Activated CD4-positive, alpha-beta T cell treated with anti-CD3 and anti-CD28 coated beads for 36 hours (primary cell): ENCODE measurements around the gene THAP3. TPM values are rescaled to one million over a fixed set of nuclear protein-coding genes. Genes with fewer than 3 reads are reported as not detected.
A peak's percentile ranks its signal among the peaks of the same experiment; 100 is the strongest.
"Not testable (repeated sequence)": the region's sequence is repeated elsewhere in the genome, so short reads cannot be mapped to it uniquely, and the experiment has no call there.

Source experiments
- ATAC-seq: fragments of 200-7000 bp; cut with Tn5 transposase; one replicate; pipeline ENCODE4 v1.10.0; 2021; ENCODE audit warnings: mild to moderate bottlenecking, moderate library complexity
- CTCF ChIA-PET: fragments of 350-600 bp; sonication (Branson Sonifier 250); formaldehyde crosslinking; loops from one replicate; lab custom pipeline; 2021; ENCODE audit warnings: antibody characterized with exemption; lab: Charles Lee
- POLR2A ChIA-PET: fragments of 350-600 bp; sonication (Branson Sonifier 250); formaldehyde crosslinking; loops from one replicate; lab custom pipeline; 2021; ENCODE audit warnings: antibody characterized with exemption, inconsistent platforms; lab: Charles Lee
- DNase-seq: peaks from one replicate; pipeline ENCODE4 v3.0.0-alpha.2; 2020
- H3K27ac Mint-ChIP-seq: one replicate; pipeline ENCODE4 v1.8.0; 2021; ENCODE audit warnings: mixed read lengths
- H3K27me3 Mint-ChIP-seq: one replicate; pipeline ENCODE4 v1.8.0; 2021; ENCODE audit warnings: mixed read lengths
- H3K36me3 Mint-ChIP-seq: one replicate; pipeline ENCODE4 v1.8.0; 2021; ENCODE audit warnings: low read depth, mixed read lengths
- H3K4me1 Mint-ChIP-seq: one replicate; pipeline ENCODE4 v1.8.0; 2021; ENCODE audit warnings: mixed read lengths
- H3K4me3 Mint-ChIP-seq: one replicate; pipeline ENCODE4 v1.8.0; 2021; ENCODE audit warnings: mild to moderate bottlenecking, moderate library complexity, mixed read lengths
- H3K9me3 Mint-ChIP-seq: one replicate; pipeline ENCODE4 v1.8.0; 2021; ENCODE audit warnings: low read depth, mixed read lengths
- intact Hi-C, 2 experiments: fragments of 100-400 bp; cut with DNase I in 1 of 2; cut with micrococcal nuclease in 1 of 2; formaldehyde crosslinking; loops; one replicate each; pipeline versions ENCODE4 v1.14.2 to v1.15.1; 2022 to 2024; cut with DNase I, micrococcal nuclease
- total RNA-seq, 2 experiments: library from RNA; stranded (reverse); gene quantifications; one replicate each; pipeline ENCODE4 v1.2.3, GENCODE V29; 2021

Gene THAP3
- total RNA-seq, 2 experiments from 2014 or later = 19.4 to 22.1 TPM

DNA sequence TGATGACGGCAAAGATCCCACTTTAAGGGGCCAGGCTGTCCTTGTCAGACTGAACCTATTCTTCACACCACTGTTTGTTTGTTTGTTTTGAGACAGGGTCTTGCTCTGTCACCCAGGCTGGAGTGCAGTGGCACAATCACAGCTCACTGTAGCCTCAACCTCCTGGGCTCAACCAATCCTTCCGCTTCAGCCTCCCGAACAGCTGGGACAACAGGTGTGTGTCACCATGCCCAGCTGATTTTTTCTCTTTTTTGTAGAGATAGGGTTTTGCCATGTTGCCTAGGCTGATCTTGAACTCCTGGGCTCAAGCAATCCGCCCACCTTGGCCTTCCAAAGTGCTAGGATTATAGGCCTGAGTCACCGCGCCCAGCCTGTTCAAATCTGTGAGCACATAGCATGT, 12.1 kb downstream of the THAP3 start:
- H3K27me3 Mint-ChIP-seq, POLR2A ChIA-PET, ATAC-seq, DNase-seq, H3K9me3 Mint-ChIP-seq, H3K4me3 Mint-ChIP-seq, intact Hi-C loops, H3K27ac Mint-ChIP-seq, H3K4me1 Mint-ChIP-seq: not testable (repeated sequence)
- H3K36me3 Mint-ChIP-seq = peaks cover 43% of the 10 kb centered on the region
- CTCF ChIA-PET = interaction anchor here (0.7 kb wide), 1 partner anchor 375 kb away, joined by 4 read pairs; no protein-coding TSS in a partner anchor

DNA sequence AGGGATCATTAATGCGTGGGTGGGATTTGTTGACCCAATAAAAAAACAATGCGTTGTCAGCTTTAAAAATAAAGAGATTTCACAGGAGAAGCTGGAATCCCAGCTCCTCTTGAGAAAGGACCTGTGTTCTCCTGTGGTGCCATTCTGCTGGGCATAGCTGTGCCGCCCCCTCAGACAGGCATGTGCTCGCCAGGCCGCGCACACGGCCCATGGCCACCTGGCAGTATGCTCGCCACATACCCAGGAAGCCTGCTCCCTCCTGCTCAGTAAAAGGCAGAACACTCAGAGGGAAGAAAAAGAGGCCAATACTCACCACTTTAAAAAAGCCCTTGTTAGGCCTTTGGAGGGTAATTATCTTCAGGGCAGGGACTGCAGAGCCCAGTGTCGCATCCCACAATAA, 13.1 kb downstream of the THAP3 start:
- Mint-ChIP-seq H3K9me3 (no peaks in the 10 kb centered on the region), H3K4me3 (no peak overlapping the region), H3K4me1 (no peaks in the 10 kb centered on the region), H3K36me3 (peaks cover 45% of the 10 kb centered on the region), H3K27me3 (no peaks in the 10 kb centered on the region), H3K27ac (no peak overlapping the region)
- ATAC-seq (no peak), DNase-seq (no peak)
- CTCF ChIA-PET = interaction anchor here (0.5 to 1.3 kb wide), 6 partner anchors 9 to 596 kb away, joined by 3 to 4 read pairs (median 4); no protein-coding TSS in a partner anchor
- intact Hi-C loops = no loop called here
- POLR2A ChIA-PET = no interaction called here

- CTCF ChIA-PET = interaction anchor here (0.8 to 1.3 kb wide), 2 partner anchors 10 to 13 kb away, joined by 3 to 4 read pairs; no protein-coding TSS in a partner anchor
- no peak for ATAC-seq
- POLR2A ChIA-PET = no interaction called here
Measured at GRCh38 chr1:6638226-6638625, 13.6 kb downstream of the THAP3 start.

DNA sequence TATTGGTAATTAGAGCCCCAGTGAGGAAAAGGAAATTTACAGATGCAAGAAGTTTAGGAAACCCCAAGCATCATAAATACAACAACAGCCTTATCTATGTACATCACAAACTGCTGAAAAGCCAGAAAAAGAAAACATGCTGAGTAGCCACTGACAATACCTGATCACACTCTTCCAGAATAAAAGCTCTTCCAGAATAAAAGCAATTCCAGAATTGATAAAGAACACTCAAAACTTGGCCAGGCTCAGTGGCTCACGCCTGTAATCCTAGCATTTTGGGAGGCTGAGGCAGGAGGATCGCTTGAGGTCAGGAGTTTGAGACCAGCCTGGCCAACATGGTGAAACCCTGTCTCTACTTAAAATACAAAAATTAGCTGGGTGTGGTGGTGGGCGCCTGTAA, 16.2 kb downstream of the THAP3 start:
- H3K36me3 Mint-ChIP-seq = peaks cover 37% of the 10 kb centered on the region

More at GRCh38 chr1:6638226-6638625, 13.6 kb downstream of the THAP3 start:
- Mint-ChIP-seq H3K9me3 (no peaks in the 10 kb centered on the region), H3K27ac (no peak overlapping the region), H3K36me3 (peaks cover 44% of the 10 kb centered on the region), H3K27me3 (no peaks in the 10 kb centered on the region), H3K4me3 (no peak overlapping the region), H3K4me1 (no peaks in the 10 kb centered on the region)
- intact Hi-C loops = no loop called here
- no peak for DNase-seq

DNA sequence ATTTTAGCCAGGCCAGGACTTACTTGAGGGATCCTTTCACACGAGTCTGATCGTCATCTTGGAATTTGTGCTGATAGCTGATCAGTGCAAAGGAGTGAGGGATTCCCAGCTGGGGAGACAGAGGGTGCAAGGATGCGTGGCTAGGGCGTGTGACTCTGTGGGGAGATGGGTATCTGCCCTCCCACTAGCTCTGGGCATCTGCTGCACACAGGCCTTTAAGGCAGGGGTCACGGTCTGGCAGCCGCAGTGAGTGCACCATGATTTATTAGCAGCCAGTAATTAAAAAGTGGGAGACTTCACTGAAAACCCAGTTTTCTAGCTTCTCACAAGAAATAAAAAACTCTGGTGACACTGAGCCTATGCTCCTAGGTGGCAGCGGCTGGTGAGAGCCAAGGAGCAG, 20.4 kb downstream of the THAP3 start:
- Mint-ChIP-seq H3K27me3 (no peaks in the 10 kb centered on the region), H3K9me3 (no peaks in the 10 kb centered on the region), H3K36me3 (peaks cover 22% of the 10 kb centered on the region), H3K4me1 (no peaks in the 10 kb centered on the region), H3K27ac (no peak overlapping the region), H3K4me3 (no peak overlapping the region)
- no peak for ATAC-seq
- CTCF ChIA-PET = interaction anchor here (0.7 to 2.0 kb wide), 3 partner anchors 13 to 307 kb away, joined by 3 to 8 read pairs (median 3); no protein-coding TSS in a partner anchor
- intact Hi-C loops = no loop called here
- no peak for DNase-seq
- POLR2A ChIA-PET = interaction anchor here (0.6 kb wide), 1 partner anchor 13 kb away, joined by 3 read pairs; no protein-coding TSS in a partner anchor

More for the DNA sequence above, 16.2 kb downstream of the THAP3 start:
- intact Hi-C loops, H3K4me3 Mint-ChIP-seq, ATAC-seq, H3K27me3 Mint-ChIP-seq, H3K27ac Mint-ChIP-seq, POLR2A ChIA-PET, DNase-seq, H3K4me1 Mint-ChIP-seq, H3K9me3 Mint-ChIP-seq: not testable (repeated sequence)
- CTCF ChIA-PET = interaction anchor here (1.2 kb wide), 1 partner anchor 12 kb away, joined by 3 read pairs; no protein-coding TSS in a partner anchor

DNA sequence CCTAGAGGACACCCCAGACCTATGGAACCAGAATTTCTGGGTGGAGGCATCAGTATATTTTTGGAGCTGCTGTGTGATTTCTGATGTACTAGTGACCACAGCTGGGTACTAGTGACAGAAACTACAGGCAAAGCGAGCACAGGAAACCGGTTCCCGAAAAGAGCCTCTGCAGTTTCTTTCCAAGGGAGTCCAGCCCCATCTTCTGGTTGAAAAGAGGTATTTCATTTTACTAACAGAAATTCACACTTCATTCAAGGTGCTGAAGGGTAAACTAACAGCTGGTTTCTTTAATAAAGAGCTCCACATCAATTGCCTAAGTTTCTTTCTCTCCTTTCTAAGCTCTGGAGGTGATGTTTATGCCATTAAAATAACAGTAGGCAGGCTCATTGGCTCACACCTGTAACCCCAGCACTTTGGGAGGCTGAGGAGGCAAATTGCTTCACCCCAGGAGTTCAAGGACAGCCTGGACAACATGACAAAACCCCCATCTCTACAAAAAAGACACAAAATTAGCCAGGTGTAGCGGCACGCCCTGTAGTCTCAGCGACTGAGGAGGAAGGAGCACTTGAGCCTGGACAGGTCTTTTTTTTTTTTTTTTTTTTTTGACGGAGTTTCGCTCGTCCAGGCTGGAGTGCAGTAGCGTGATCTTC, 22.0 kb downstream of the THAP3 start:
- ChIA-PET POLR2A (no interaction called here), CTCF (interaction anchor here (0.5 to 2.0 kb wide), 24 partner anchors 8 to 602 kb away, joined by 3 to 10 read pairs (median 4); partner anchors contain the start of genes KLHL21, NOL9, PLEKHG5 and TAS1R1)
- no peak overlapping the region for H3K27ac Mint-ChIP-seq
- ATAC-seq = peak; percentile 51
- intact Hi-C loops = loop anchor here (1.0 kb wide), 2 partner anchors 92 to 160 kb away; partner anchors contain the start of gene NOL9 (in 1 of the 2)
- no peaks in the 10 kb centered on the region for H3K4me1 Mint-ChIP-seq
- DNase-seq = peak; percentile 41
- H3K4me3 Mint-ChIP-seq = no peak overlapping the region
- H3K36me3 Mint-ChIP-seq = peaks cover 24% of the 10 kb centered on the region
- H3K27me3 Mint-ChIP-seq = no peaks in the 10 kb centered on the region
- no peaks in the 10 kb centered on the region for H3K9me3 Mint-ChIP-seq

DNA sequence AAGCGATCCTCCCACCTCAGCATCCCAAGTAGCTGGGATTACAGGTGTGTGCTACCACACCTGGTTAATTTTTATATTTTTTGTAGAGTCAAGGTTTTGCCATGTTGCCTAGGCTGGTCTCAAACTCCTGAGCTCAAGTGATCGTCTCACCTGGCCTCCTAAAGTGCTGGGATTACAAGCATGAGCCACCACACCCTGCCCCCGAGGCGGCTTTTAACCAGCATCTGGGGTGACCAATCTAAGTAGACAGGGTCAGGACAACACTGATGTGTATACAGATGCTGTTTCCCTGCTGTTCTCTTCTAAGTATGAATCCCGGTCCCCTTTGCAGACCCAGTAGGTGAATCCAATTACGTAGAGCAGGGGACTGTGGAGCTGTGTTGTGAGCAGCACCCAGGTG, 23.9 kb downstream of the THAP3 start:
- ChIA-PET CTCF (interaction anchor here (0.6 to 1.1 kb wide), 2 partner anchors 37 to 162 kb away, joined by 3 to 7 read pairs; no protein-coding TSS in a partner anchor), POLR2A (no interaction called here)
- ATAC-seq = no peak
- no peaks in the 10 kb centered on the region for H3K27me3 Mint-ChIP-seq
- peaks cover 21% of the 10 kb centered on the region for H3K36me3 Mint-ChIP-seq
- no peak overlapping the region for H3K27ac Mint-ChIP-seq
- intact Hi-C loops = no loop called here
- no peak for DNase-seq
- no peaks in the 10 kb centered on the region for H3K4me1 Mint-ChIP-seq
- H3K9me3 Mint-ChIP-seq = no peaks in the 10 kb centered on the region
- no peak overlapping the region for H3K4me3 Mint-ChIP-seq

- Mint-ChIP-seq H3K4me1 (no peaks in the 10 kb centered on the region), H3K27me3 (no peaks in the 10 kb centered on the region), H3K36me3 (peaks cover 10% of the 10 kb centered on the region), H3K9me3 (no peaks in the 10 kb centered on the region), H3K4me3 (no peak overlapping the region), H3K27ac (no peak overlapping the region)
- DNase-seq = no peak
- ChIA-PET CTCF (interaction anchor here (0.6 kb wide), 1 partner anchor 99 kb away, joined by 3 read pairs; no protein-coding TSS in a partner anchor), POLR2A (no interaction called here)
- intact Hi-C loops = no loop called here
- no peak for ATAC-seq
Measured at GRCh38 chr1:6651909-6652308, 27.2 kb downstream of the THAP3 start.

- Mint-ChIP-seq H3K9me3 (no peaks in the 10 kb centered on the region), H3K4me3 (no peak overlapping the region), H3K4me1 (peaks cover 5% of the 10 kb centered on the region), H3K27me3 (no peaks in the 10 kb centered on the region), H3K36me3 (peaks cover 10% of the 10 kb centered on the region), H3K27ac (no peak overlapping the region)
- no peak for ATAC-seq
- DNase-seq = no peak
- intact Hi-C loops = no loop called here
- ChIA-PET POLR2A (no interaction called here), CTCF (interaction anchor here (1.1 kb wide), 1 partner anchor 12 kb away, joined by 3 read pairs; no protein-coding TSS in a partner anchor)
Measured at GRCh38 chr1:6652986-6653385, 28.3 kb downstream of the THAP3 start.

DNA sequence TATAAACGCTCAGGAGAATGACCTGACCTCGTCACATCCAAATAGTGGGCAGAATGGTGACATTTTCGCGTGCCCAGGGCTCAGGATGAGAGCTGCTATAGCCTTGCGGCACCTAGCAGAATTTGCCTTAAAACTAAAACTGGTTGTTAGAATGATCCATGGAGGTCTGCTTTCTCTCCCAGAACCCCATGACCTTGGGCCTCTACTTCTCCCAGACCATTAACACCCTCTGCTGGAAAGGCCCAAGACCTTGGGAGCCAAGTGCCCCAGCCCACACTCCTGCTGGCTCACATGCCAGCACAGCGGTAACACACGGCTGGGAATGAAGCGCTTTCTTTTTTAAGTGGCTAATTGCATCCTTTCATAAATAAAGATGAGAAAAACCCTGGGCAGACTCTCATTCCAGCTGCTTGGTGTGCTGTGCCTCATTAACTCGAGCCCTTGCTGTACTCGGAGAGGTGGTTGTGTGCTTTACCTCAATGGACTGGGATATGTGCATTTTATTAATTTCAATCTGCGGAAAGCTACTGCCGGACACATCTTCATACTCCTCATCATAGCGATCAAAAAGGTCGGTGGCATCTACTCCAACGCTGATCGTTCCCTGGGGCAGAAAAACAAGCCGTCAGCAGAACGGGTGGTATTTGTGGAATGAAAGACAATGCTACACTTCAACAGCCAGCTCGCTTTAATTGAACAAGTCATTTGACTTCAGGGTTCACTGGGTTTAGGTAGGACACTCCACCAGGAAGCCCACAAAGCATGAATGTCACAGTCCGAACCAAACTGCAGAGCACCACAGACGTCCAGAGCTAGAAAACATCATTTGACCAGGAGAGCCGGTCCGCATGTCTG, 29.0 kb downstream of the THAP3 start:
- Mint-ChIP-seq H3K4me1 (peaks cover 6% of the 10 kb centered on the region), H3K36me3 (peaks cover 10% of the 10 kb centered on the region), H3K9me3 (no peaks in the 10 kb centered on the region), H3K4me3 (no peak overlapping the region), H3K27me3 (no peaks in the 10 kb centered on the region), H3K27ac (no peak overlapping the region)
- intact Hi-C loops = no loop called here
- ChIA-PET POLR2A (no interaction called here), CTCF (interaction anchor here (0.7 to 2.0 kb wide), 6 partner anchors 7 to 38 kb away, joined by 3 to 10 read pairs (median 4); no protein-coding TSS in a partner anchor)
- DNase-seq (no peak), ATAC-seq (no peak)

DNA sequence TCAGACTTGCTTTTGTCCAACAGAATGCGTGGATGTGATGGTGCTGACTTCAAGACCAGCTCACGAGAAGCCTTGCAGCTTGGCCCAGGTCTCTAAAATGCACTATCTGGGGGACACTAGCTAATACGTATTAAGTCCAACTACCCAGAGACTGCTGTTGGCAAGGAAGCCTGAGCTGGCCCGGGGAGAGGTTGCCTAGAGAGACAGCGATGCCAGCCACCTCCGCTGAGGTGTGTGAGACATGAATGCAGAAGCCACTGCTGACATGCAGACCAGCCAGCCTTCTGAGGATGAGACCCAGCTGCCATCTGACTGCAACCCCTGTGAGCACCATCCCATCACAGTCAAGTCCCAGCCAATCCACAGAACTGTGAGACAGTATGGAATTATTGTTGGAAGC, 32.5 kb downstream of the THAP3 start:
- ChIA-PET POLR2A (no interaction called here), CTCF (no interaction called here)
- Mint-ChIP-seq H3K4me3 (no peak overlapping the region), H3K4me1 (peaks cover 6% of the 10 kb centered on the region), H3K9me3 (no peaks in the 10 kb centered on the region), H3K27me3 (no peaks in the 10 kb centered on the region), H3K36me3 (peaks cover 15% of the 10 kb centered on the region), H3K27ac (no peak overlapping the region)
- ATAC-seq = no peak
- no peak for DNase-seq
- intact Hi-C loops = no loop called here
